GM18861 (cell line): Measurements from ENCODE around the gene COLGALT1.

Experiments used
- ATAC-seq: cut with Tn5 transposase; IDR thresholded peaks from one replicate; pipeline ENCODE4 v1.9.1; 2021; ENCODE audit not compliant: unreplicated experiment

Gene COLGALT1

DNA sequence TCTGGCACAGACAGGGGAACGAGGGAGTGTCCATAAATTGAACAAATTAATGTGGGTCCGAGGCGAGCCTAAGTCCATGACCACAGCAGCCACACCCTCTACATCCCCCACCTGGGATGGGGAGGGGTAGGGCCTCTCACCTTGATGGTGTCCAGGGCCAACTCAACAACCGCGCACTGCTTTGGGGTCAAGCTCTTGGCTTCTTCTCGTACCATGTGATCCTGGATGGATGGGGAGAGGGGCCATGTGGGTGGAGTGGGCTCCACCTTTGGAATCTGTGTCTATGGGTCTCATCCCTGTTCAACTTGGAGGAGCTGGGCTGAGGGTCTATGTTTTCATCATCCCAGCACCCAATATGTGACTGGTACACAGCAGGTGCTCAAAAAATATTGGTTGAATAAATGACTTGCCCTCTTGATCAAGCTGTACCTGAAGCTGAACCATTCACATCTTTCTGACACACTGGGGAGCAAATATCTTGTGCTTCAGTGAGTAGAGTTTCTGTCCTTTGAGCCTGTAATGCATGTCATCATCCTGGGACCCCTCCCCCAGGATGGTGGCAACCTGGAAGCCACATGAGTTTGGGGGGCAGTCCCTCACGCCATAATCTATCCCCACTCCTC lies 62.9 kb downstream of the COLGALT1 start:
- no peak for ATAC-seq

DNA sequence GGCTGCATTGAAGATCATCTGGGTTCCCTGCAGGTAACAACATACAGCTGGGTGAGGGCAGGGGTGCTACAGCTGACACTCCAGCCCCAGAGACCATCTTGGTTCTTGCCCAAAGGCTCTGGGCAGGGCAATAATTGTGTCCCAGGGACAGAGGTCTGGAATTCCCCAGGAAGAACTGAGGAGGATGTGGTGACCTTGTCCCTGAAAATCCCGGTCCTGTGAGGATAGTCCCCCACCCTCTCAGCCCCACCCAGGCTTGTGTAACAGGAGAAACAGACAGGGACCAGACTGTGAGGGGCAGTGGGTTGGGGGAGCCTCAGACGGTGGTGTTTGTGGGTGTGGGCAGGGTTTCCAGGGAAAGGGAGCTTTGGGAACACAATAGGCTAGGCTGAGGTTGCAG lies 63.5 kb downstream of the COLGALT1 start:
- no peak for ATAC-seq

DNA sequence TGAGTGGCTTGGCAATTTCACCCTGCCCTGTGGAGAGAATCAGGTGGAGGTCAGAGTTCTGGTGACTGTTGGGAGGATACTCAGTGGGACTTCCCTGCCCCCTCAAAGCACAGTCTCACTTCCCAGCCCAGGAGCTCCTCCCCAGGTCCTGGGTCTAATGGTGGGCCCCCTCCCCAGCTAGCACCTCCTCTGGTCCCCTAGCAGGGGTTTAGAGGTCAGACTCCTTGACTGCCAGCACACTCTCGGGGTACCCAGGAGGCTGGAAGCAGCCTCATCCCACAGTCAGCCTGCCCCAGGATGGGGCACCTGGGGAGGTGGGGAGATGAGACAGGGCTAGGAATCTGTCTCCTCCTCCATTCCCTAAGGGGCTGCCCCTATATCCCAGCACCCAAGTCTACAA lies 65.2 kb downstream of the COLGALT1 start:
- no peak for ATAC-seq

DNA sequence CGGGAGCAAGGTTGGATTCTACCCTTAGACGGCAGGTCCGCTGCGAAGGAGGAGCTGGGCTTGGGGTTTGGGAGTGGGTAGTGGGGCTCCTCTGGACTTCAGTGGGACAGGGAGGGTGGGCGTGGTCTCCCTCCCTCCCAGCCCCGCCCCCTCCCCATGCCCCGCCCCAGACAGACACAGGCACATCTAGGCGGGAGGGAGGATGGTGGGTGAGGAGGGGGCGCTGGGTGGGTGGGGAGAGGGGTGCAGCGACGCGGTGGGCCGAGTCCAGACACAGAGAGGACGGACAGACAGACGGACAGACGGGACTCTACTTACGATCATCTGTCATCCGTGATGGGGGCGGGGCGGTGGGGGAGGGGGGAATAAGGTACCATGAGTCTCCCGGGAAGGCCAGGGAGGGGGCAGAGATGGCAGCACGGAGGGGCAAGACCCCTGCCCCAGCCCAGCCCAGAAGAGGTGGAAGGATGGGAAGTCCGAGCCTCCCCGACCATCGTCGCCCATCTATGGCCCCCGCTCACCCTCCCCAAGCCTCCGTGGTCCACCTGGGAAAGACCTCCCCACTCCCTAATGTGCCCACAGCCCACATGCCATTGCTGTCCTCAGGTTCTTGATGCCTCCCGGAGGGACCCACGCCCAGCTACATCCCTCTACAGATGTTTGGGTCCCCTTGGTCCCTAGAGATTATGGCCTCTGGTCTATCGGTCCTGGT lies 67.9 kb downstream of the COLGALT1 start:
- no peak for ATAC-seq

DNA sequence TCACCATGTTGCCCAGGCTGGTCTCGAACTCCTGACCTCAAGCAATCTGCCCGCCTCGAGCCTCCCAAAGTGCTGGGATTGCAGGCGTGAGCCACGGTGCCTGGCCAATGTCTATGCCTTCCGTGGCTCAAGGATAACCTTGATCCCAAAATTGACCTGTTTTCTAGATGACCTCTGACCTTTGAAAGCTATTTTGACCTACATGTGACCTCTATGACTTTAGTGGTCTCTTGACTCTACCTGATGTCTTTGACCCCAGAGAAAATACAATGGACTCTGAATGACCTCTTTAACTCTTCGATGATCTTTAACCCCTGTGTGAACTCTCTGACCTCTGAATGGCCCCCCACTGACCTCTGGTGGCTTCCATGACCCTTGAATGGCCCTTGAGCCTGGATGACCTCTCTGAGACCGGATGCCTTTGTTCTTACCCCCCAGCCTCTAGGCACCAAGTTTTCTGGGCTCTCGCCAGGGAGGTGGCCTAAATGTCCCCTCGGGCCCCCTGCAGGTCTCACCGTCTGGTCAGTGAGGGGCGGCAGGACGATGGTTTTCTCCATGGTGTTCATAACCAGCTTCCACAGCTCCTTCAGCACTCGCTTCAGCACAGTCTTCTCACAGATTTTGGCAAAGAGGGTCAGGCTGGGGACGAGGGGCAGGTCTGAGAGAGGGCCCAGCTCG lies 69.0 kb downstream of the COLGALT1 start:
- no peak for ATAC-seq

DNA sequence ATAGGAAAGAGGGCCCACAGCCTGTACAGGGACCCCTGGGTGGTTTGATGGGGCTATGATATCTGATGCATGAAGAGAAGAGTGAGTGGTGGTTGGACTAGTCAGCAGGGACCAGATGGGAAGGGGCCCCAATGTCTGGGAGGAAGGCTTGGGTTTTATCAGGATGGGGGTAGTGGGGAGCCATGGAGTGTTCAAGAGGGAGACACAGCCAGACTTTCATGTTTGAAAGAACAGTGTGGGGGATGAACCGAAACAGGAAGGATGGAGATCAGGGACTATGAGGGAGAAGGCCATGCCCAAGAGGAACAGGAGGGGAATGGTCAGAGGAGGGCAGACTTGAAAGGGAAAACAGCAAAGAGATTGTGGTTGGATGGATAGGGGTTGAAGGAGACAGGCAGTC lies 69.6 kb downstream of the COLGALT1 start:
- ATAC-seq: no peak

DNA sequence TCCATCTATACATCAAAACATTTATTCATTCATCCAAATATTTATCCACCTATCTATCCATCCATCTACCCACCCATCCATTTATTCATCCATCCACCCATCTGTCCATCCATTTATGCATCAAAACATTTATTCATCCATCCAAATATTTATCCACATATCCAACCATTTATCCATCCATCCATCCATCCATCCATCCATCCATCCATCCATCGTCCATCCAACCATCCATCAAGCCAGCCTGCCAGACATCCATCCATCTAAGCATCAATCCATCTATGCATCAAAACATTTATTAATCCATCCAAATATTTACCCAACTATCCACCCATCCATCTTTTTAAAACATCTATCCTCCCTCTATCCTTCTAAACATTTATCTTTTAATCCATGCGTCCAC lies 70.5 kb downstream of the COLGALT1 start:
- ATAC-seq: no peak

DNA sequence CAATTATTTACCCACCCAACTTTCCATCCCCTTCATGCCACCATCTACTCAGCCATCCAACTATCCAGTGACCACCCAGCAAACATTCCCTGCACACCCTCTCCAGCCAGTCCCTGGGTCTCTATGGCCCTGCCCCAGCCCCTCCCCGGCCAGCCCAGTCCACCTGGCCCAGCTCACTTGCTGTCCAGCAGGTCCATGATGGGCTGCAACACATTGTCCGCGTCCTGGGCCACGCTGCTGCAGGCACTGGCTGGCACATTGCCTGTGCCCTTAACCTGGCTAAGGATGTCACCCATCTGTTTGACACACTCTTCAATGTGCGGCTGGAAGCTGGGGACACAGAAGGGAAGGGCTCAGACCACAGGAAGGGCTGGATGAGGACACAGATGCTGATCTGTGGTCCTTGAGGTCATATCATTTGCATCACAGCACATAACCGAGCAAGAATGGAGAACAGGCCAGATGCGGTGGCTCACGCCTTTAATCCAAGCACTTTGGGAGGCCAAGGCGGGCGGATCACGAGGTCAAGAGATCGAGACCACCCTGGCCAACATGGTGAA lies 71.1 kb downstream of the COLGALT1 start:
- ATAC-seq: no peak

DNA sequence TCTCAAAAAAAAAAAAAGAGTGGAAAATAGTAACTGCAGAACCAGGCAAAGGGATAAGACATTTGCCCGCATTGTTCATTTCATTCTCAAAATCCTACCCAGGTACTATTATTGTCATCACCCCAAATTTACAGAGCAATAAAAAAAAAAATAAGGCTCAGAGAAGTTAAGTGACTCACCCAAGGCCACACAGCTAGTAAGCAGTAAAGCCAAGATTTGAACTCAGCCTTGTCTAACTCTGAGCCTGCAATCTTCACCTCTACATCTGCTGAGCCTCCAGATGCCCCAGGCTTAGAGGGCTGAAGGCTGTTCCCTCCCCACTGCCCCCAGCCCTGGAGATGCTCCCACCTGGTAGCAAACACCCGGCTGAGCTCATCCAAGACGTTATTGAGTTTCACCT lies 71.7 kb downstream of the COLGALT1 start:
- ATAC-seq: no peak

DNA sequence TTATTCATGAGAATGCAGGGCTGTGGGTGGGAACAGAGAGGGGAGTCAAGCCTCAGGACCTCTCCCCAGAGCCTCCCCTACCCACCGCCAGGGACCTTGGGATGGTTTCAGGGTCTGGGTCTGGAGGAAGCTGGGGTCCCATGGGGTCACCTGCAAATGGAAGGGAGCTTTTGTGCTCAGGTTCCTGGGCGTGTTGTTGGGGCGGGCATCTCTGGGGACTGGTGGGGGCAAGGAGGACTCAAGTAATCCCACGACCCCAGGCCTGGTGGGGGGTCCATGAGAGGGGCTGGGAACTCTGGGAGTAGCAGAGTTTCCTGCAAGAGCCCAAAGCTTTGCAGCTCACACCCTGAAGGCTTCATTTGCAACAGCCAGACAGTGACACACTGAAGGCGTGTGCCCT lies 72.5 kb downstream of the COLGALT1 start:
- no peak for ATAC-seq

DNA sequence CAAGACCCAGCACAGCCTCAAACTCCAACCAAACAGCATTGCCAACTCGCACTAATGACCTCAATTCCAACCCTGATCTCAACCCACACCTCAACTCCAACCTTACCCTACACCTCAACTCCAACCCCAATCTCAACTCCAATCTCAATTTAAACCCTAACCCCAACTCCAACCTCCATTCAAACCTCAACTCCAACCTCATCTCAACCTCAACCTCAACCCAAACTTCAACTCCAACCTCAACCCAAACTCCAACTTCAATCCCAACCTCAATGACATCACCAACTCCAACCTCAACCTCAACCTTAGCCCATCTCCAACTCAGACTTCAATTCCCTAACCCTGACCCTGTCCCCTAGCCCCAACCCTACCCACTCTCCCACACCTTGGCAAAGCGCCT lies 74.3 kb downstream of the COLGALT1 start:
- ATAC-seq: no peak

DNA sequence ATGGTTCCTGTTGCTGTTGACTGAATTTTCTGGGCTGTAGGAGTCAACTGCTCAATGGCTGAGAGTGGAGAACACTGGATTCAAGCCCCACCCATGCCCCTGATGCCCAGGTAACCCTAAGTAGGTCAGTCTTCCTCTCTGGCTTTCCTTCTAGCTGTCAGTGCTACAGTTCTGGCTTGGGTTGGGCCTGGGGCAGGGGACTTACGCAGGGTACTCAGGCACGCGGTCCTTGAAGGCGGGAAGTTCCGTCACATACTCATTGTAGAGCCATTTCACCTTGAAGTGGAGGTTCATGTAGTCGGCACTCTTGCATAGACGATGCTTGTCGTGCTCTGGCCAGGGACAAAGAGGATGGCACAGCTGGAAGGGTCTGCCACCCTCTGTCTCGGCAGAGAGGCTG lies 77.1 kb downstream of the COLGALT1 start:
- ATAC-seq: no peak
